GM18868 (cell line): ENCODE results near the gene FLNB.
A peak's percentile ranks its signal among the peaks of the same experiment; 100 is the strongest.

Experiments
- ATAC-seq: cut with Tn5 transposase; IDR thresholded peaks from one replicate; pipeline ENCODE4 v1.9.1; 2021; ENCODE audit warnings: mild to moderate bottlenecking, moderate library complexity; ENCODE audit not compliant: unreplicated experiment

The FLNB gene

DNA sequence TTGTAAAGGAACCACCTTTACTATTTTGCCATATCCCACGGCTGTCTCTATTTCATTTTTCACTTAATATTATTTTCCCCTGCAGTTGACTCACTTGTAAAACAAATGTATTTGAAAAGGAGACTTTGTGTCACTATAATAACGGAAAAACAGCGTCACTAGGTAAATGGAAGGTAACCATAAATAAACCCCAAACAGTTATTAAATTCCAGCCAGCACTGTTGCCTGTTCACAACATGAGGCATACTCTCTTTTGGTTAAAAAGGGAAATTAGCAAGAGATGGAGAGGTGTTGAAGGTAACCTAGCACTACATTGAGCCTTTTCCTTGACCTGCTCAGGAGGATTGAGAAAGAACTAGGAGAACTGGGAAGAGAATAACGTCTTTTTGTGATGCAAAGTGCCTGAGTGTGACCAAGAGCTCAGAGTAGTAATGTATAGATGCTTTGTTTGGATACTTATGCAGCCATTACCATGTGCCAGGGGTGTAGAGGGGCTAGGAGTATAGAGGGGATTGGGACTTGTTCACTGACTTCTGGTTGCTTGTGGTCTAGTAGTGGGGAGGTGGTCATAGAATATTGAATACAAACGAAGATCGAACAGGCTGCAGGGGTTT, 19.6 kb downstream of the FLNB start:
- ATAC-seq, result no peak

DNA sequence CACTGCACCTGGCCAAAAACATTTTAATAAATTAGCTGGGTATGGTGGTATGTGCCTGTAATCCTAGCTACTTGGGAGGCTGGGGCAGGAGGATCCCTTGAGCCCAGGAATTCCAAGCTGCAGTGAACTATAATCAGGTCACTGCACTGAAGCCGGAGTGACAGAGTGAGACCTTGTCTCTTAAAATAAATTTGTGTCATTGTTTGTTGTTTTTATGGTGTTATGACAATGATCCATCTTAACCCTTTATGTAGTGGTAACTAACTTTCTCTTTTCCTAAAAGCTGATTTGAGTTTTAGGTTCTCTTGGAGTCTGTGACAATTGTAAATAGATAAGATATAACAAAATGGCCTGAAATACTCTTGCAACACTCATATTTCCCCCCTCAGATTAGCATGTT, 20.7 kb downstream of the FLNB start:
- ATAC-seq, result no peak

DNA sequence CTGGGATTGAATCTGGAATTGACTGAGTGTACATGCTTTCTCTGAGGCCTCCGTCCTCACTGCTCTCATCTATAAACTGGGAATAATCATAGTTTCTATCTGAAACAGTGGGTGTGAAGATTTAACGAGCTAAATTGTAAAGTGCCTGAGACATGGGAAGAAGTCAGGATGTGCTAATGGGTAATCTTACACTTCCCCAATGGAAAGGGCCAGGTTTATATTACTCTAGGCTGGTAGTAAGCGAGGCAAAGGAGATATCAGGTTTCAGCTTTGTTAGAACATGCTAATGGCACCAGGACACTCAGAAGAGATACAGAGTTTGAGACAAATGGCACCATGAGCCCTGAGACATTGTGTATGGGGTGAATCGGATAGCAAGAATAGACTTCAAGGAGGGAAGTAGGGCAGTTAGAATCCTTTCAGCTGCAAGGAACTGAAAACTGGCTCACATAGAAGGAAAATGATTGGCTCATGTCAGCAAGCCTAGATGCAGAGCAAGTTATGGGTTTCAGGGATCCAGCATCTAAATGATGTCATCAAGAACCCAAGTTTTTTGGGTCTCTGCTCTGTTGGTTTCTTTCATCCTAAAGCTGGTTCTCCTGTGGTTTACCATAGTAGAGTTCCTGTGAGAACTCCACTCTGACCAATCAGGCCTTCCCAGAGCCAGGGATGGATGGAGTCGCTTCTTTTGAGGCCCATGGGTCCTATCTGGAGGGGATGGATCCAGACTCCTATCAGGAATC, 21.8 kb downstream of the FLNB start:
- no peak for ATAC-seq

DNA sequence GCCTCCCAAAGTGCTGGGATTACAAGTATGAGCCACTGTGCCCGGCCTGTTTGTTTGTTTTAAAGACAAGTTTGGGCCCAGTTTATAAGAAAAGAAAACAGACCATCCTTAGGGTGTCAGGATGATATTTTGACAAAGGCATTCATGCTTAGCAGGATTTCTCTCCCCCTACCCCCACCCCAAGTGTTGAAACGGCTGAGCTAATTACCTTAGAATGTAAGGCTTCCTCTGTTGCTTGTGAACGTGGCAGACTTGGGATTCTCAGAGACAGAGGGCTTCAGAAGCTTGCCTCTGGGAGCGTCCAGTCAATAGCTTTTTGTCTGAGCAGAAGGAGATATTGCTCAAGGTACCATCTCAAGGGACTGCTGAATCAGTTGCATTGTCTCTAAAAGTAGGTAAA, 24.0 kb downstream of the FLNB start:
- no peak for ATAC-seq

DNA sequence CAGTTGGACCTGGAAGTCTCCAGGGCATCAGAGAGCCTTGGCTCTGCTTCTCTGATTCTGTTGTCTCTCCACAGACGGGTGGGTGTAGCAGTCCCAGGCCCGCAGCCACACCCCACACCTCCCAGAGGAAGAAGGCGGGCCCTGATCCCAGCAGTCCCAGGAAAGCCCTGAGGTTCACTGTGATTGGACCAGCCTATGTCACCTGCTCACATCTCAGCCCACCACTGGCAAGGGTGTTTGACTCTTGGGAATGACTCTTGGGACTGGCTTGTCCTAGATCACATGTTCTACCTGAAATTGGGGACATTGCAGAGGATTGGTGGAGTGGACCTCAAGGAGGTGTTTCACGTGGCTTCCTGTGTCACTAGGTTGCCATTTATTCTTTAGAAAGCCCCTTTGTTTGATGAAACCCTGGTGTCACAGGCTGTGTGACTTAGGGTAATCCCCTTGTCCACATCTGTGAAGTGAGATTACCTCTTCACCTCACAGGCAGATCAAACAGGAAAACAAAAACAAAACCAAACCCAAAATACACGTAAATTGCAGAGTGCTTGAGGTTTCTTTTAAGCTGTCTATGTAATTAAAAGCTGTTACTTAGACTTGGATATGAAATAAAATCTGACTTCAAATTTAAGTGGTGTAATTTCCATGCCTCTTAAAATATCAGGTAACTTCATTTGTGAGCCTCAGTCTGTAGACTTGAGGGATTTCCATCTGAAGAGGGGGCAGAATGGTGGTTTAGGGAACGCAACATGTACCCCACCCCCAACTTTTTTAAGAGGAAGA, 26.7 kb downstream of the FLNB start:
- peak; percentile 98 for ATAC-seq

DNA sequence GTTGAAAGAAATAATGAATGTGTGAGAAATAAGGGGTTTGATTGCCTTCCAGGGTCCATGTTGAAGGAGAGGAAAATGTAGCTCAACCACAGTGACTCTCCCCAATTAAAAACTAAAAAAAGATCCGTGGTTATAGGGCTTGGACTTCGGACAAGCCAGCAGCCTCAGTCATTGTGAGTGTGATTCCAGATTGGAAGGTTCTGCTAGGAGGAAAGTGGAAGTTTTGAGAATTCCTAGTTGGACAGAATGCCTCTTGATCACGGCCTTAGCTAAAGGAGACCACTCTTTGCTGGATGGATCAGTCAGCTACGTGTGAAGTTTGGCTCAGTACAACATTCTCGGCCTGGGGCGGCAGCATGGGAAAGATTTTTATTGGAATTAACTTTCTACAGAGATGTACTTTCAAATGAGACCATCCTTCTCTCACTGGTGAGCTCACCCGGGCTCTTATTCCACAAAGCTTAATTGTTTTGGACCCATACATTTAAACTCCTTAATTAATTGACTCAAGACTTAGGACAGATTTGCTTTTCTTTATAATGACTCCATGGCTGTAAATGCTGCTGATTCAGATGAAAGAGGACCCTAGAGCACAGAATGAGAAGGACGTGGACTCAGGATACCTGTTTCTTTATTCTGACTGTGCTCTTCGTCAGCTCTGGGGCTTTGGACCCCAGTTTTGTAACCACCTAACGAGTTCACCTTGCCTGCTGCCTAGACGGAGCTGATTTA, 27.5 kb downstream of the FLNB start:
- no peak for ATAC-seq

DNA sequence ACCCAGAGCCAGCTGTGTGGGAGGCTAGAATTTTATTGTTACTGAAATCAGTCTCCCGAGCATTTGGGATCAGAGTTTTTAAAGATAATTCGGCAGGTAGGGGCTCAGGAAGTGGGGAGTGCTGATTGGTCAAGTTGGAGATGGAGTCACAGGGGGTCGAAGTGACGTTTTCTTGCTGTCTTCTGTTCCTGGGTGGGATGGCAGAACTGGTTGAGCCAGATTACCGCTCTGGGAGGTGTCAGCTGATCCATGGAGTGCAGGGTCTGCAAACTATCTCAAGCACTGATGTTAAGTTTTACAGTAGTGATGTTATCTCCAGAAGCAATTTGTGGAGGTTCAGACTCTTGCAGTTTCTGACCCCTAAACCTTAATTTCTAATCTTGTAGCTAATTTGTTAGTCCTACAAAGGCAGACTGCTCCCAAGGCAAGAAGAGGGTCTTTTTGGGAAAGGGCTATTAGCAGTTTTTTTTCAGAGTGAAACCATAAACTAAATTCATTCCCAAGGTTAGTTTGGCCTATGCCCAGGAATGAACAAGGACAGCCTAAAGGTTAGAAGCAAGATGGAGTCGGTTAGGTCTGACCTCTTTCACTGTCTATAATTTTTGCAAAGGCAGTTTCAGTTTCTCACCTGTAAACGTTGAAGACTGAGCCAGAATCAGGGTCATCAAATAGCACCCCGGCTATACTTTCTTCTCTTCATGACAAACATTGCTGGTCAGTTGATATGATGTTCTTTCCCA, 28.2 kb downstream of the FLNB start:
- ATAC-seq, result no peak

DNA sequence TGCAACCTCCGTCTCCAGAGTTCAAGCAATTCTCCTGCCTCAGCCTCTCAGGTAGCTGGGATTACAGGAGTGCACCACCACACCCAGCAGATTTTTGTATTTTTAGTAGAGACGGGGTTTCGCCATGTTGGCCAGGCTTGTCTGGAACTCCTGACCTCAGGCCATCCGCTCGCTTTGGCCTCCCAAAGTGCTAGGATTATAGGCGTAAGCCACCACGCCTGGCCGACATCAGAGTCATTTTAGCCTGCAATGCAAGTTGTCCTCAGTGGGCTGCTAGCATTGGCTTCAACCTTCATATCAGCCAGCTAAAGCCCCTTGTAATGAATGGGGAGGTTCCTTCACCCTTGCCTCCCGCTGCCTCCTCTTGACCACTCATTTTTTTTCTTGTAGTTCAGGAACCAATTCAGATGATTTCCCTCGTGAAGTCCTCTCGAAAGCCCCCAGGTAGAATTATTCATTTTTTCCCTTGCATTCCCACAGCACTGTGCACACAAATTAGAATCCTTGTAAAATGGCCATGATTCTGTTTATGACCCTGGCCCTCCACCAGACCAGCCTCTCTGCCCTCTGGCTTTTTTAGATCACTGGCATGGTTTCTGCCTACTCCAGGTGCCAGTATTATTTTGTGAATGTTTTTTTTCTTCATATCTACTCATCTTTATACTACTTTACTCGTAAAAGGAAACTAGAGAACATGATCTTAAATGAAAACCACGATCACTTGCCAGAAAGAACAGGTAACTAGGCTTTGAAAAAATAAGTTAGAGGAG, 29.1 kb downstream of the FLNB start:
- no peak for ATAC-seq

DNA sequence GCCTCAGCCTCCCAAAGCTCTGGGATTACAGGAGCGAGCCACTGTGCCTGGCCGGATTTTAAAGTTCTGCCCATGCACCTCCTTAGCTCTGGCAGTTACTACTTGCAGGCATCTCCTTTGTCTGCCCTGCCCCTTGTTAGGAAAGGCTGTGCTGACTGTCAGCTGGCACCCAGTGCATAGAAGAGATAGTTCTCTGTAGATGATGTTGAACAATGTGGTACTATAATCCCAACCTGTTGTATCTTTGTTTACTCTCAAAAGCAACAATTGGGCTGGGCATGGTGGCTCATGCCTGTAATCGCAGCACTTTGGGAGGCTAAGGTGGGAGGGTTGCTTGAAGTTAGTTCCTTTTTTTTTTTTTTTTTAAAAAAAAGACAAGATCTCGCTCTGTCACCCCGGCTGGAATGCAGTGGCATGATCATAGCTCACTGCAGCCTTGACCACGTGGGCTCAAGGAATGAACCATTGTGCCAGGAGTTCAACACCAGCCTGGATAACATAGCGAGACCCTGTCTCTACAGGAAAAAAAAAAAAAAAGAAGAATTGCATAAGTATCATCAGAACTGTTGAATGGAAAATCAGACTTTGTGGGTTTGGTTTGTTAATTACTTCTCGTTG, 30.6 kb downstream of the FLNB start:
- ATAC-seq, result no peak

DNA sequence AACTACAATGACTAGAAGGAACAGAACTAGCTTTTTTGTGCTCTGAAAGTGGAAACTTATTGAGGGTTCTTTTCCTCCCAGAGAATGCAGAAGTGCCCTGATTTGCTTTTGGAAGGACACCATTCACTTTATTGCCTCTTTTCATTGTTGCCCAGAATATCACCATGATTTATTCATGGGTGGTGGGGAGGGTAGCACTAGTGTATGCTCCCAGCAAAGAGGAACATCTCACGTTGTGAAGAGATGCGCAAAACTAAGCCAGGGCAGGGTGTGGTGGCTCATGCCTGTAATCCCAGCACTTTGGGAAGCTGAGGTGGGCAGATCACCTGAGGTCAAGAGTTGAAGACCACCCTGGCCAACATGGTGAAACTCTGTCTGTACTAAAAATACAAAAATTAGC, 31.4 kb downstream of the FLNB start:
- ATAC-seq, result no peak

DNA sequence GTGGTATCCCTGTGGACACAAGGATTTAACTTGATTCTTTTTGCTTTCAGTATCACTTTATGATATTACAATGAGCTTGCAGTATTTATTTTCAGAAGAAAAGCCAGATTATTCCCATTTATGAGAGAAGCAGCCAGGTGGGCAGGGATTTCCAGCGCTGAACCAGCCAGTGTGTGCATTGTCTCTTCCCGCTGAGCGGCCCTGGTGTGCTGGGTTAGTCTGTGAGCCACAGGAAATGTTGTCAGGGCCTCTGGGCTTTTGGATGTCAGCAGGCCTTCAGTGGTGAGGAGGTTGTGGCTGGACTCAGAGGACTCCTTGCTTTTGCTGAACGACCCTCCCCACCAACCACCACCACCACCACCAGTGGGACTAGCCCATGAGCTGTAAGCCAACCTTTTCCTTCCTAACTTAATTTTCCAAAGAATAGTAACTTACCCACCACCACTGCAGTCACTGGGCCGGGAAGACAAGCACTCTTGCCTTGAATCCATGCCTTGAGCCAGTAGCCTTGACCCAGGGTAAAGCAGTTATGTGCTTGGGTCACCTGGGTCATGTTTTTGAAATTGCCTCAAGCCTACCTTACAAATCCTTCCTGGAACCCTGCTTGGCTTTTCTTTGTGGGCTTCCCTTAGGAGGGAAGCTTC, 33.1 kb downstream of the FLNB start:
- no peak for ATAC-seq

DNA sequence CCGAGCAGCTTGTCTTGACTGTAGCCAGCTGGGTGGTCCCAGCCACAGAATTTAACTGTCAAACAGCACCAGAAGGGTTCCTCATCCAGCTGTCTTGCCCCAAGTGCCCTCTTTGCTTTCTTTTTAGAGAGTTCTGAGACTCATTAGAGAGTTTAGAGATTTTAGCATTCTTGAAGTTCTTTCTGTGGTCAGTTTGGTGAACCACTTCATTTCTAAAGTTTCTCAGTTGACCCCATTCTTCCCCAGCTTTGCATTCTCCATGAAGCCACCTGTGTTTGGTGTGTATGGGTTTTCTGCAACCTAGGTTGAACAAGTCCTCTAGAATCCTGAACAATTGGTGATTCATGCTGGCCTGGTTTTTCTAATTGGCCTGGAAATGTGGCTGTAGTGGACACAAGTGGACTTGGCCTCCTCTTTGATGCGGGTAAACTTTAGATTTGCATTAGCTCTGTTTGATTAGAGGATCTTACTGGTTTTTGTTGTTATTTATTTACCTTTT, 33.7 kb downstream of the FLNB start:
- ATAC-seq, result peak; percentile 73

DNA sequence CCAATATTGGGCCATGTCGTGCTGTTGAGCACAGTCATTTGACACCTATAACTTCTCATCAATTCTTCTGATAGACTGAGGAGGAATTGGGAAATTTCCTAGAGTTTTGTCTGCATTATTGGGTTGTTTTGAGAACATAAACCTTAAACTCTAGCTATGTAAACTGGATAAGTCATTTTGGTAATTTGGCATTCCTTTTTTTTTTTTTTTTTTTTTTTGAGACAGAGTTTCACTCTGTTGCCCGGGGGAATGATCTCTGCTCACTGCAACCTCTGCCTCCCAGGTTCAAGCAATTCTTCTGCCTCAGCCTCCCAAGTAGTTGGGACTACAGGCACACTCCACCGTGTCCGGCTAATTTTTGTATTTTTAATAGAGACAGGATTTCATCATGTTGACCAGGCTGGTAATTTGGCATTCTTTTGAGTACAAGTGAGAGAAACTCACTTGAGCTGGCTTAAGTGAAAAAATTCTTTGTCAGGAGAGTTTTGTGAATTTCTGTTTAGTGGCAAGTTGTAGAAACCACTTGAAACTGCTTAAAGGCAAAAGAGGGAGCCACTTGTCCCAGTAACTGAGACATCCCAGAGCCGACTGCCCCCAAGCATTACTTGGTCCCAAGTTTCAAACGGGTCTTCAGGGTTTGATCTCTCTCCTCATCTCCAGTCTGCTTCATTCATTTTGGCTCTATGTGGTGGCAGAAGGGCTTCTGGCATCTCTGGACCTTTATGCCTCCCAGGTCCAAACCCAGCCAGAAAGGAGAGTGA, 34.9 kb downstream of the FLNB start:
- no peak for ATAC-seq

DNA sequence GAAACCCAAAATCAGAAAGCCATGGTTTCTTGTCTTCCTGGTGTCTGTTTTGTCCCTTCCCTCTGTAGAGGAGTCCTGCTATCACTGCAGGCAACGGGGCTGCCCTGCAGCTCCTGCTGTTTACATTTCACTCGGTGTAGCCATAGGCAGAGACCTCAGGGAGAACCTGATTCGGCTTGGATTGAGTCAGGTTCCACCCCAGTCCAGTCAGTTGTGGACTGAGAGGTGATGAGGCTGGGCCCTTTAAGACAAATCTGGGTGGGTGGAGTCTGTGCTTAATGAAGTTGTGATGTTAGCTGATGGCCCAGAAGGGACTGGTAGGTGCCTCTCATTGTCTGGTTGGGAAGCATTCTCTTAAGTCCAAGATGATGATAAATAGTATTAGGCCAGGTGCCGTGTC, 35.7 kb downstream of the FLNB start:
- no peak for ATAC-seq

DNA sequence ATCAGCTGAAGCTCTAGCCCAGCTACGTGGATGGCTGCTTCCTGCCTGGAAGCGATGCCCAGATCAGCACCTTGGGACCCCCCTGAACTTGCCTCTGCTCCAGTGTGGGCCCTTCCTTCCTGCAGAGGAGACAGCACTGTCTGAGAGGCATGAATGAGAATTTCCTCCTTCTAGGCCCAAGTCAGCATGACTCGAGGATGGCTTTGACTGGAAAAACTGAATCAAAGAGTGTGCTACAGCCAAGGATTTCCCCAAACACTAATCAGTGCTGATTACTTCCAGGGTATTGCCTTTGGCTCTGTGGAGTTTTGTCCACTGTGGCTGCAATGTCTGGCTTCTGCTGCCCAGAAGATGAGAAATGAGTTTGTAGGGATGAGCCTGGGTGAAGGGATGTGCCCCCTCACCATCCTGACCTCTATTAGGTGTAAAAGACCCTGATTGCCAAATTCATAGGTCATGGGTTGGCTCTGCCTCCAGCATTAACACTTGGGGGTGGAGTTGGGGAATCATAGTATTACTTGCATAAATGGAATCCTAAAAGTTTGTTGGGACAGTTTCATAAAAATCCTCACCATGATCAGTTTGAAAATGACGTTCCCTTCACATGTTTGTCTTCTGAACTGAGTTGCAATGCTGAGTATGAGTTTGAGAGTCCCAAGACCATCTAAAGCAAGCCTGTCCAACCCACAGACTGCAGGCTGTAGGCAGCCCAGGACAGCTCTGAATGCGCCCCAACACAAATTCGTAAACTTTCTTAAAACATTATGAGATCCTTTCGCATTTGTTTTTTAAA, 36.7 kb downstream of the FLNB start:
- no peak for ATAC-seq

DNA sequence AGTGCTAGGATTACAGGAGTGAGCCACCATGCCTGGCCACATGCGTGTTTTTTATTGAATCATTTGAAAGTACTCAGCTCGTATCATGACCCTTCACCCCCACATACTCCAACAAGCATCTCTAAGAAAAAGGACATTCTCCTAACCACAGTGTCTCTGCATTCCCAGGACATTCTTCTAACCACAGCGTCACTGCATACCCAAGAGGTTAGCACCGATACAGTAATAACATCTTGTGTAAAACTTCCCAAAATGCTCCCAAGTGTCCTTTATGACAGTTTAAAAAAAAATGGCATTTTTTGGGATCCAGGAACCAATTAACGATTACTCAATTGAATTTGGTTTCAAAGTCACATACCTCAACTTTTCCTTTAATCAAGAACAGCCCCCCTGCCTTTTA, 39.6 kb downstream of the FLNB start:
- ATAC-seq, result no peak

DNA sequence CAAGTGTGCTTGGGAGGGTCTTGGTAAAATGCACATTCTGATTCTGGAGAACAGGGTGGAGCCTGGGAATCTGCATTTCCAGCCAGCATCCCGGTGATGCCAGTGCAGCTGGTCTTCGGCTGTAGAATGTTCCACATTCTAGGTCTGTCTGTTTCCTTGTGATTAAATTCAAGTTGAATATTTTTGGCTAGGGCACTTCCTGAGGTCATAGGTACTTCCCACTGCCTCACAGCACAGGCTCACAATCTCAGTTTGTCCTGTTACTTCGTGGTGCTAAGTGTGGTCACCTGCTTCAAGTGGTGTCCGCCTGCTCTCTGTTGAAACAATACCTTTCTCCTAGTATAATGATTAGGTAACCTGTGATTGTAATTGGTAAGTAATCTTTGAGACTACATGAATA, 40.1 kb downstream of the FLNB start:
- ATAC-seq, result peak; percentile 57
